OCI-LY7 (cell line): ENCODE results near the gene FDPS. TPM values are rescaled to one million over a fixed set of nuclear protein-coding genes. Genes with fewer than 3 reads are reported as not detected.
"Not testable (repeated sequence)": the region's sequence is repeated elsewhere in the genome, so short reads cannot be mapped to it uniquely, and the experiment has no call there.

Experiments used
- BruUV-seq: library from RNA; stranded (reverse); fragments of 400-500 nt; replicated peaks from 2 replicates; lab custom pipeline; 2021; lab: Mats Ljungman, UMichigan
- CTCF ChIA-PET: fragments of 300-600 bp; sonication (Branson Sonifier 250); formaldehyde crosslinking; loops from one replicate; lab custom pipeline; 2022; ENCODE audit warnings: antibody characterized with exemption; ENCODE audit not compliant: unreplicated experiment; lab: Charles Lee
- POLR2A ChIA-PET: fragments of 300-600 bp; sonication (Branson Sonifier 250); formaldehyde crosslinking; loops from one replicate; lab custom pipeline; 2022; ENCODE audit warnings: antibody characterized with exemption; lab: Charles Lee
- DNase-seq: peaks from one replicate; pipeline ENCODE4 v3.0.0-alpha.2; 2015; ENCODE audit warnings: low spot score
- H2AFZ ChIP-seq: fragments of 200-600 bp; sonication (generic), shearing (Covaris generic); 2 replicates; pipeline ENCODE4 v1.6.1; 2014; ENCODE audit warnings: mild to moderate bottlenecking, antibody characterized with exemption, low read length, moderate library complexity
- H3K27ac ChIP-seq: fragments of 200-600 bp; sonication (generic); 2 replicates; pipeline ENCODE4 v1.5.1; 2014; ENCODE audit warnings: mixed run types, low read depth, mild to moderate bottlenecking, moderate library complexity, low read length, inconsistent platforms; ENCODE audit not compliant: poor library complexity, severe bottlenecking
- H3K36me3 ChIP-seq: fragments of 200-600 bp; sonication (generic); 2 replicates; pipeline ENCODE4 v1.6.1; 2014; ENCODE audit warnings: mild to moderate bottlenecking, antibody characterized with exemption, low read length, moderate library complexity, mixed read lengths; ENCODE audit not compliant: insufficient read depth
- H3K4me1 ChIP-seq: fragments of 200-600 bp; sonication (generic); 2 replicates; pipeline ENCODE4 v1.5.1; 2014; ENCODE audit warnings: mild to moderate bottlenecking, low read length; ENCODE audit not compliant: insufficient read depth, poor library complexity, severe bottlenecking
- H3K4me2 ChIP-seq: fragments of 200-600 bp; sonication (generic); 2 replicates; pipeline ENCODE4 v1.6.1; 2014; ENCODE audit warnings: mild to moderate bottlenecking, low read length
- H3K4me3 ChIP-seq: fragments of 200-600 bp; sonication (generic); 2 replicates; pipeline ENCODE4 v1.5.1; 2014; ENCODE audit warnings: mild to moderate bottlenecking, low read depth, low read length; ENCODE audit not compliant: poor library complexity, severe bottlenecking
- H3K79me2 ChIP-seq: fragments of 200-600 bp; sonication (generic); 2 replicates; pipeline ENCODE4 v1.6.1; 2016; ENCODE audit warnings: low read depth, mild to moderate bottlenecking, low read length, moderate library complexity, mixed read lengths; ENCODE audit not compliant: insufficient read depth
- H3K9me2 ChIP-seq: fragments of 200-600 bp; sonication (generic); 2 replicates; pipeline ENCODE4 v1.6.1; 2016; ENCODE audit warnings: mild to moderate bottlenecking, low read length, mixed read lengths; ENCODE audit not compliant: insufficient read depth
- H3K9me3 ChIP-seq: fragments of 200-600 bp; sonication (generic); 2 replicates; pipeline ENCODE4 v1.6.1; 2014; ENCODE audit warnings: mild to moderate bottlenecking, mixed run types, low read length, mixed read lengths
- H4K20me1 ChIP-seq: fragments of 200-600 bp; sonication (generic); 2 replicates; pipeline ENCODE4 v1.6.1; 2014; ENCODE audit warnings: mild to moderate bottlenecking, antibody characterized with exemption, low read length, moderate library complexity, mixed read lengths; ENCODE audit not compliant: insufficient read depth
- EZH2phosphoT487 ChIP-seq: fragments of 200-600 bp; sonication (generic); IDR thresholded peaks from 2 replicates; pipeline ENCODE4 v1.6.1; 2018; ENCODE audit warnings: low read depth, borderline replicate concordance, mild to moderate bottlenecking, mixed run types, antibody characterized with exemption, low read length, moderate library complexity, mixed read lengths
- intact Hi-C: fragments of 100-400 bp; cut with micrococcal nuclease; formaldehyde crosslinking; loops from one replicate; pipeline ENCODE4 v1.10.0; 2022; ENCODE audit not compliant: unreplicated experiment
- total RNA-seq, 2 experiments: library from RNA; depleted of rRNA in 1 of 2; stranded (reverse); fragments of >200 nt in 1 of 2; shearing (Covaris generic) in 1 of 2; gene quantifications; 2 replicates each; pipeline ENCODE4 v1.2.3, GENCODE V29; 2014 to 2022
- TF ChIP-seq, protein P1 (sequence below): fragments of 200-600 bp; sonication (generic); conservative IDR thresholded peaks from 2 replicates; pipeline ENCODE4 v1.5.1; 2014; ENCODE audit warnings: mild to moderate bottlenecking, antibody characterized with exemption, low read length, moderate library complexity, mixed read lengths

The FDPS gene
- total RNA-seq, 2 experiments from 2014 or later = 263 to 531 TPM

DNA sequence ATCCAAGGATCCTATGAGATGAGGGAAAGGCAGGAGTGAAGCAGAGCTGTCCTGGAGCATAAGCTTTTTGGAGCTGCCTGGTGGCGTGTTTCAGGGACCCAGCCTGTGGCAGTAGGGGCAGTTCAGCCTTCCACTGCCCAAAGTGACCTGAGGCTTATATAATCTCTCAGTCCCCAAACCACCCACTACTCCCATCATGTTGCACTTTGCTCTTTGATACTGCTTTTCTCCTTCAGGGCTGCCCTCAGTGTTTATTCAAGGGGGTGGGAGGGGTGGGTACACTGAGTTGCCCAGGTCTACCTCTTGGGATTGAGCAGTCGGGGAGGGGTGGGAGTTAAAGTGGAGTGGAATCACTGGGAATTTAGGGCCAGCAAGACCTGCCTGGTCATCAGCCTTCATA is 22.1 kb upstream of the FDPS start:
- Histone ChIP-seq H3K9me3 (no peaks in the 10 kb centered on the region), H3K4me1 (no peaks in the 10 kb centered on the region), H3K36me3 (peaks cover 4% of the 10 kb centered on the region; the same call in 1 of the 2 replicates), H3K4me2 (no peak overlapping the region), H3K27ac (no peak overlapping the region), H4K20me1 (no peaks in the 10 kb centered on the region), H3K79me2 (no peaks in the 10 kb centered on the region), H2AFZ (no peak overlapping the region), H3K4me3 (no peak overlapping the region), H3K9me2 (no peaks in the 10 kb centered on the region)
- no TSS peak for BruUV-seq
- intact Hi-C loops = no loop called here
- TF ChIP-seq, protein P1, sequence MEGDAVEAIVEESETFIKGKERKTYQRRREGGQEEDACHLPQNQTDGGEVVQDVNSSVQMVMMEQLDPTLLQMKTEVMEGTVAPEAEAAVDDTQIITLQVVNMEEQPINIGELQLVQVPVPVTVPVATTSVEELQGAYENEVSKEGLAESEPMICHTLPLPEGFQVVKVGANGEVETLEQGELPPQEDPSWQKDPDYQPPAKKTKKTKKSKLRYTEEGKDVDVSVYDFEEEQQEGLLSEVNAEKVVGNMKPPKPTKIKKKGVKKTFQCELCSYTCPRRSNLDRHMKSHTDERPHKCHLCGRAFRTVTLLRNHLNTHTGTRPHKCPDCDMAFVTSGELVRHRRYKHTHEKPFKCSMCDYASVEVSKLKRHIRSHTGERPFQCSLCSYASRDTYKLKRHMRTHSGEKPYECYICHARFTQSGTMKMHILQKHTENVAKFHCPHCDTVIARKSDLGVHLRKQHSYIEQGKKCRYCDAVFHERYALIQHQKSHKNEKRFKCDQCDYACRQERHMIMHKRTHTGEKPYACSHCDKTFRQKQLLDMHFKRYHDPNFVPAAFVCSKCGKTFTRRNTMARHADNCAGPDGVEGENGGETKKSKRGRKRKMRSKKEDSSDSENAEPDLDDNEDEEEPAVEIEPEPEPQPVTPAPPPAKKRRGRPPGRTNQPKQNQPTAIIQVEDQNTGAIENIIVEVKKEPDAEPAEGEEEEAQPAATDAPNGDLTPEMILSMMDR = no peak
- TF ChIP-seq EZH2phosphoT487 = no peak
- ChIA-PET CTCF (no interaction called here), POLR2A (no interaction called here)
- DNase-seq = no peak

DNA sequence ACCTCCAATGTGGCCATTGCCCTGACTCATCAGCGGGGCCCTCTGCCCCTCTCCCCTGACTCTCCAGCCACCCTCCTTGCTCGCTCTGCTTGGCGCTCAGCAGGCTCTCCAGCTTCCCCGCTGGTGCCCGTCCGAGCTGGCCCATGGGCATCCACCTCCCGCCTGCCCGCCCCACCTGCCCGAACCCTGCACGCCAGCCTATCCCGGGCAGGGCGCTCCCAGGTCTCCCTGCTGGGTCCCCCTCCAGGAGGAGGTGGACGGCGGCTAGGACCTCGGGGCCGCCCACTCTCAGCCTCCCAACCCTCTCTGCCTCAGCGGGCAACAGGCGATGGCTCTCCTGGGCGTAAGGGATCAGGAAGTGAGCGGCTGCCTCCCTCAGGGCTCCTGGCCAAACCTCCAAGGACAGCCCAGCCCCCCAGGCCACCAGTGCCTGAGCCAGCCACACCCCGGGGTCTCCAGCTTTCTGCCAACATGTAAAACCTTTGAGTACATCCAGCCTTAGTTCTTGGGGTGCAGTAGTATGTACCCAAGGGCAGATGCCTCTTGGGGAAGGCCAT is 20.6 kb upstream of the FDPS start:
- Histone ChIP-seq H3K9me2 (no peaks in the 10 kb centered on the region), H3K4me2 (no peak overlapping the region), H2AFZ (no peak overlapping the region), H3K4me3 (no peak overlapping the region), H3K9me3 (no peaks in the 10 kb centered on the region), H3K27ac (no peak overlapping the region), H3K79me2 (no peaks in the 10 kb centered on the region), H3K36me3 (no peaks in the 10 kb centered on the region), H4K20me1 (no peaks in the 10 kb centered on the region), H3K4me1 (no peaks in the 10 kb centered on the region)
- DNase-seq = no peak
- intact Hi-C loops = no loop called here
- no TSS peak for BruUV-seq
- TF ChIP-seq, protein P1 = no peak
- TF ChIP-seq EZH2phosphoT487 = no peak
- CTCF ChIA-PET = no interaction called here
- POLR2A ChIA-PET = no interaction called here

DNA sequence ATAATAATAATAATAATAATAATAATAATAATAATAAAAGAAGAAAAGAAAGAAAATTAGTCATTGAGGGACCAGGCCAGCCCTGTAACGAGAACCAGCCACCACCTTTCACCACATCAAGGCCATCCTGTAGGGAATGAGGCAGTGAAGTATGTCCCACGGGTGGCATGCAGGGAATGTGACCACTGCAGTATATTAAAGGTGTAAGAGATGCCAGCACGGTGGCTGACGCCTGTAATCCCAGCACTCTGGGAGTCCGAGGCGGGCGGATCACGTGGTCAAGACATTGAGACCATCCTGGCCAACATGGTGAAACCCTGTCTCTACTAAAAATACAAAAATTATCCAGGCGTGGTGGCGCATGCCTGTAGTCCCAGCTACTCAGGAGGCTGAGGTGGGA is 17.7 kb upstream of the FDPS start:
- H3K79me2 ChIP-seq, H3K27ac ChIP-seq, H3K4me3 ChIP-seq, H4K20me1 ChIP-seq, DNase-seq, H3K9me3 ChIP-seq, BruUV-seq, H3K36me3 ChIP-seq, POLR2A ChIA-PET, CTCF ChIA-PET, H3K4me2 ChIP-seq, intact Hi-C loops, H3K9me2 ChIP-seq, H3K4me1 ChIP-seq, H2AFZ ChIP-seq: not testable (repeated sequence)
